HCT116 (cell line): Measurements from ENCODE around the gene DIP2B. TPM values are rescaled to one million over a fixed set of nuclear protein-coding genes. Genes with fewer than 3 reads are reported as not detected.

ENCODE experiments used
- ATAC-seq: fragments of 200-7000 bp; cut with Tn5 transposase; 2 replicates; pipeline ENCODE4 v1.9.1; 2020; ENCODE audit warnings: mild to moderate bottlenecking, moderate library complexity
- BruUV-seq: library from RNA; stranded (reverse); fragments of 400-500 nt; replicated peaks from 2 replicates; lab custom pipeline; 2021; lab: Mats Ljungman, UMichigan
- CTCF ChIA-PET: fragments of 300-600 bp; sonication (Branson Sonifier 250); formaldehyde crosslinking; loops from one replicate; lab custom pipeline; 2021; ENCODE audit warnings: antibody characterized with exemption; lab: Charles Lee
- POLR2A ChIA-PET: fragments of 300-600, 350-600 bp; sonication (Branson Sonifier 250); formaldehyde crosslinking; loops from one replicate; lab custom pipeline; 2021; ENCODE audit warnings: antibody characterized with exemption; lab: Charles Lee
- RAD21 ChIA-PET, 2 experiments: fragments of 300-600 bp; sonication (Branson Sonifier 250); formaldehyde crosslinking; loops; one replicate each; lab custom pipeline; 2023; ENCODE audit warnings: low total read pairs in 2 of 2; ENCODE audit not compliant: uncharacterized antibody in 2 of 2, unreplicated experiment in 2 of 2, low non-redundant PET in 1 of 2; lab: Charles Lee
- DNase-seq: peaks from one replicate; pipeline ENCODE4 v3.0.0-alpha.2; 2010; ENCODE audit warnings: low read depth, low spot score
- H2AFZ ChIP-seq: fragments of 200-600 bp; shearing (Covaris generic), sonication (generic); 2 replicates; pipeline ENCODE4 v1.6.1; 2017; ENCODE audit warnings: low read depth, mixed run types, mixed read lengths, antibody characterized with exemption, low read length; ENCODE audit not compliant: poor library complexity, severe bottlenecking
- H3K27ac ChIP-seq: 2 replicates; pipeline ENCODE4 v1.5.1; 2012; ENCODE audit warnings: low read depth, low read length
- H3K27me3 ChIP-seq: fragments of 200-600 bp; sonication (generic); 2 replicates; pipeline ENCODE4 v1.6.1; 2016; ENCODE audit warnings: mixed run types, low read length, mixed read lengths; ENCODE audit not compliant: insufficient read depth
- H3K36me3 ChIP-seq, 2 experiments: fragments of 200-500 bp in 1 of 2; fragments of 200-600 bp in 1 of 2; sonication (Bioruptor generic) in 1 of 2; sonication (generic) in 1 of 2; 2 replicates each; pipeline versions ENCODE4 v1.5.1 to v1.6.1; 2014 to 2016; ENCODE audit warnings: low read length in 2 of 2, inconsistent platforms in 1 of 2, mixed read lengths in 1 of 2, mixed run types in 1 of 2; ENCODE audit not compliant: insufficient read depth in 2 of 2, control insufficient read depth in 1 of 2
- H3K4me1 ChIP-seq, 2 experiments: fragments of 200-600 bp in 1 of 2; sonication (generic) in 1 of 2; 2 replicates each; pipeline versions ENCODE4 v1.5.1 to v1.6.1; 2012 to 2017; ENCODE audit warnings: low read length in 2 of 2, inconsistent platforms in 1 of 2, mild to moderate bottlenecking in 1 of 2, mixed read lengths in 1 of 2, mixed run types in 1 of 2, moderate library complexity in 1 of 2; ENCODE audit not compliant: insufficient read depth in 2 of 2, control insufficient read depth in 1 of 2
- H3K4me2 ChIP-seq: fragments of 200-600 bp; sonication (generic); 2 replicates; pipeline ENCODE4 v1.6.1; 2017; ENCODE audit warnings: mixed run types, low read length, mixed read lengths
- H3K4me3 ChIP-seq, 2 experiments: fragments of 200-600 bp in 1 of 2; sonication (generic) in 1 of 2; replicated peaks in 1 of 2; 2 replicates each; pipeline ENCODE4 v1.5.1; 2011 to 2016; ENCODE audit warnings: low read length in 2 of 2, control low read depth in 1 of 2, low read depth in 1 of 2, mild to moderate bottlenecking in 1 of 2, mixed read lengths in 1 of 2, mixed run types in 1 of 2
- H3K79me2 ChIP-seq: fragments of 200-600 bp; sonication (generic); 2 replicates; pipeline ENCODE4 v1.6.1; 2017; ENCODE audit warnings: mild to moderate bottlenecking, mixed run types, low read length, moderate library complexity, mixed read lengths; ENCODE audit not compliant: insufficient read depth
- H3K9ac ChIP-seq: fragments of 200-600 bp; sonication (generic); 2 replicates; pipeline ENCODE4 v1.6.1; 2016; ENCODE audit warnings: low read length, mixed read lengths
- H3K9me2 ChIP-seq: fragments of 200-600 bp; sonication (generic), shearing (Covaris generic); 2 replicates; pipeline ENCODE4 v1.6.1; 2017; ENCODE audit warnings: mixed run types, mild to moderate bottlenecking, moderate library complexity; ENCODE audit not compliant: insufficient read depth
- H3K9me3 ChIP-seq, 2 experiments: fragments of 200-500 bp in 1 of 2; fragments of 200-600 bp in 1 of 2; sonication (Bioruptor generic) in 1 of 2; sonication (generic) in 1 of 2; 2 replicates each; pipeline ENCODE4 v1.6.1; 2014 to 2017; ENCODE audit warnings: low read length in 2 of 2, mixed read lengths in 2 of 2, inconsistent platforms in 1 of 2, low read depth in 1 of 2, mild to moderate bottlenecking in 1 of 2, mixed run types in 1 of 2, moderate library complexity in 1 of 2; ENCODE audit not compliant: control insufficient read depth in 1 of 2, insufficient read depth in 1 of 2
- H4K20me1 ChIP-seq: fragments of 200-600 bp; sonication (generic), shearing (Covaris generic); 2 replicates; pipeline ENCODE4 v1.6.1; 2017; ENCODE audit warnings: mixed run types, mild to moderate bottlenecking, moderate library complexity; ENCODE audit not compliant: insufficient read depth
- CBX3 ChIP-seq: IDR thresholded peaks from 2 replicates; pipeline ENCODE4 v1.6.1; 2012; ENCODE audit warnings: low read depth
- EZH2 ChIP-seq: fragments of 200-600 bp; sonication (generic); IDR thresholded peaks from 2 replicates; pipeline ENCODE4 v1.6.1; 2017; ENCODE audit warnings: antibody characterized with exemption, mixed run types
- EZH2phosphoT487 ChIP-seq: fragments of 200-600 bp; IDR thresholded peaks from 2 replicates; pipeline ENCODE4 v1.6.1; 2018; ENCODE audit warnings: antibody characterized with exemption, borderline replicate concordance
- POLR2A ChIP-seq: IDR thresholded peaks from 2 replicates; pipeline ENCODE4 v1.7.0; 2011; ENCODE audit warnings: borderline replicate concordance; ENCODE audit not compliant: insufficient read depth, insufficient read length; ENCODE audit errors: extremely low read depth
- SRF ChIP-seq: IDR thresholded peaks from 2 replicates; pipeline ENCODE4 v1.6.1; 2012; ENCODE audit warnings: low read depth
- ZFX ChIP-seq: fragments of 450-650 bp; IDR thresholded peaks from 2 replicates; pipeline ENCODE4 v1.6.1; 2017
- intact Hi-C: fragments of 100-400 bp; cut with micrococcal nuclease; formaldehyde crosslinking; loops from 2 replicates; pipeline ENCODE4 v1.10.0; 2022
- total RNA-seq: library from RNA; stranded (reverse); gene quantifications from one replicate; pipeline ENCODE4 v1.2.1, GENCODE V29; 2021; ENCODE audit not compliant: unreplicated experiment
- TF ChIP-seq, protein P1 (sequence below): IDR thresholded peaks from 2 replicates; pipeline ENCODE4 v1.6.1; 2011; ENCODE audit warnings: mild to moderate bottlenecking, low read length, moderate library complexity; ENCODE audit not compliant: insufficient replicate concordance; ENCODE audit errors: extremely low read depth
- TF ChIP-seq, protein P2 (sequence below), 3 experiments: fragments of 200-600 bp in 1 of 3; sonication (generic) in 1 of 3; IDR thresholded peaks in 2 of 3; conservative IDR thresholded peaks in 1 of 3; 2 replicates each; pipeline ENCODE4 v1.5.1; 2012 to 2017; ENCODE audit warnings: low read depth in 2 of 3, low read length in 2 of 3, antibody characterized with exemption in 1 of 3, borderline replicate concordance in 1 of 3, control low read depth in 1 of 3, mild to moderate bottlenecking in 1 of 3, mixed read lengths in 1 of 3, mixed run types in 1 of 3, moderate library complexity in 1 of 3; ENCODE audit not compliant: insufficient read depth in 1 of 3
- TF ChIP-seq, protein P3 (sequence below): IDR thresholded peaks from 2 replicates; pipeline ENCODE4 v1.6.1; 2012

The DIP2B gene
- total RNA-seq, 1 experiment from 2014 or later: 32.3 TPM

DNA sequence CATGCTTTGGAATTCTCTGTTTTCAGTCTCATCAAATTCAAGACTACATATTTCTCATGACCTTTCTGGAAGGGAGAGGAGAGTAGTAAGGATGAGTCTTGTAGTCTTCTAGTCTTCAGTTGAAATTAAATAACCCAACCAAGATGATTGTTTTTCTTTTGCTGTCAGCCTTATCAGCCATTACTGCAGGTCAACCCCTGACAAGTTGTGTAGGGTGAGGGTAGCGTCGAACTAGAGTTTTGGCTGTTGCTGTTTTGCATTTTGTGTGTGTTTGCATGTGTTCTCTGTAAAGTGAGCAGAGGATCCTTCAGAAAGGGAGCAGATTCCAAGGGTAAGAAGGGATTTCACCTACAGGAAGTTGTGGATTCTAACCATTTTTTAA, 28.4 kb downstream of the DIP2B start:
- Histone ChIP-seq H2AFZ (no peak overlapping the region), H3K9me3 (no peaks in the 10 kb centered on the region), H3K9ac (peak overlapping the region; percentile 65), H4K20me1 (no peaks in the 10 kb centered on the region), H3K4me3 (peak overlapping the region in 1 of 2 experiments; percentile 36; a peak in 2 of 4 replicates), H3K4me1 (peaks cover 57 to 90% of the 10 kb centered on the region in 2 experiments), H3K79me2 (peaks cover 77% of the 10 kb centered on the region), H3K27ac (peak overlapping the region; percentile 80), H3K27me3 (no peaks in the 10 kb centered on the region), H3K9me2 (no peaks in the 10 kb centered on the region)
- intact Hi-C loops: no loop called here
- POLR2A ChIA-PET: interaction anchor here (0.6 to 1.1 kb wide), 2 partner anchors 26 to 38 kb away, joined by 3 read pairs; no protein-coding TSS in a partner anchor
- CTCF ChIA-PET: interaction anchor here (1.3 kb wide), 1 partner anchor 105 kb away, joined by 3 read pairs; no protein-coding TSS in a partner anchor
- RAD21 ChIA-PET: no interaction called here
- peak; percentile 12 for ATAC-seq
- TF ChIP-seq CBX3 (no peak), POLR2A (no peak), EZH2 (no peak), EZH2phosphoT487 (no peak)
- TF ChIP-seq, protein P1, sequence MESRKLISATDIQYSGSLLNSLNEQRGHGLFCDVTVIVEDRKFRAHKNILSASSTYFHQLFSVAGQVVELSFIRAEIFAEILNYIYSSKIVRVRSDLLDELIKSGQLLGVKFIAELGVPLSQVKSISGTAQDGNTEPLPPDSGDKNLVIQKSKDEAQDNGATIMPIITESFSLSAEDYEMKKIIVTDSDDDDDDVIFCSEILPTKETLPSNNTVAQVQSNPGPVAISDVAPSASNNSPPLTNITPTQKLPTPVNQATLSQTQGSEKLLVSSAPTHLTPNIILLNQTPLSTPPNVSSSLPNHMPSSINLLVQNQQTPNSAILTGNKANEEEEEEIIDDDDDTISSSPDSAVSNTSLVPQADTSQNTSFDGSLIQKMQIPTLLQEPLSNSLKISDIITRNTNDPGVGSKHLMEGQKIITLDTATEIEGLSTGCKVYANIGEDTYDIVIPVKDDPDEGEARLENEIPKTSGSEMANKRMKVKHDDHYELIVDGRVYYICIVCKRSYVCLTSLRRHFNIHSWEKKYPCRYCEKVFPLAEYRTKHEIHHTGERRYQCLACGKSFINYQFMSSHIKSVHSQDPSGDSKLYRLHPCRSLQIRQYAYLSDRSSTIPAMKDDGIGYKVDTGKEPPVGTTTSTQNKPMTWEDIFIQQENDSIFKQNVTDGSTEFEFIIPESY: no peak
- TF ChIP-seq, all 23 proteins: peak for 0
- DNase-seq: no peak
- TSS peak; percentile 27 for BruUV-seq
- peak overlapping the region; percentile 70 for H3K4me2 ChIP-seq
- H3K36me3 ChIP-seq: no peaks in the 10 kb centered on the region

DNA sequence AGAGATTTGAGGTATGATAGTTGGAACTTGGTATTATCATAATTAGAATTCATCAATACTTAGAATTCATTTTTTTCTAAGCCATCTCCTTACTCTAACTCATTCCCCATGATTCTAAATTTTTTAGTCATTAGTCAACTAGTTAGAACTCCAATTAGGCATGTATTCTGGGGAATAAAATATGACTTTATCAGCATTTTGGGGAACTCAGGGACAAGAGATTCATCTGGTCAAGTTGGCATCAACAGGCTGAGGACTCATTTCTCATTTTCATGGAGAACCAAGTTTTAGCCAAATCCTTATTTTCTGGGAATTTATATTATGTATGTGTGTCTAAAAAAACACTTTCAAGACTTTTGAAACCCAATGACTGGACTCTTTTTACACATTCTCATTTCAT, 29.2 kb downstream of the DIP2B start:
- Histone ChIP-seq H4K20me1 (no peaks in the 10 kb centered on the region), H3K4me1 (peaks cover 65 to 89% of the 10 kb centered on the region in 2 experiments), H3K4me3 (no peak overlapping the region), H3K79me2 (peaks cover 77% of the 10 kb centered on the region), H2AFZ (no peak overlapping the region)
- no peak for ATAC-seq
- RAD21 ChIA-PET: no interaction called here
- TF ChIP-seq POLR2A (no peak), SRF (no peak), ZFX (no peak), CBX3 (no peak)
- TF ChIP-seq, protein P2, sequence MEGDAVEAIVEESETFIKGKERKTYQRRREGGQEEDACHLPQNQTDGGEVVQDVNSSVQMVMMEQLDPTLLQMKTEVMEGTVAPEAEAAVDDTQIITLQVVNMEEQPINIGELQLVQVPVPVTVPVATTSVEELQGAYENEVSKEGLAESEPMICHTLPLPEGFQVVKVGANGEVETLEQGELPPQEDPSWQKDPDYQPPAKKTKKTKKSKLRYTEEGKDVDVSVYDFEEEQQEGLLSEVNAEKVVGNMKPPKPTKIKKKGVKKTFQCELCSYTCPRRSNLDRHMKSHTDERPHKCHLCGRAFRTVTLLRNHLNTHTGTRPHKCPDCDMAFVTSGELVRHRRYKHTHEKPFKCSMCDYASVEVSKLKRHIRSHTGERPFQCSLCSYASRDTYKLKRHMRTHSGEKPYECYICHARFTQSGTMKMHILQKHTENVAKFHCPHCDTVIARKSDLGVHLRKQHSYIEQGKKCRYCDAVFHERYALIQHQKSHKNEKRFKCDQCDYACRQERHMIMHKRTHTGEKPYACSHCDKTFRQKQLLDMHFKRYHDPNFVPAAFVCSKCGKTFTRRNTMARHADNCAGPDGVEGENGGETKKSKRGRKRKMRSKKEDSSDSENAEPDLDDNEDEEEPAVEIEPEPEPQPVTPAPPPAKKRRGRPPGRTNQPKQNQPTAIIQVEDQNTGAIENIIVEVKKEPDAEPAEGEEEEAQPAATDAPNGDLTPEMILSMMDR (IDR thresholded peaks at IDR 0.05 in 2 of 3, conservative IDR thresholded peaks at IDR 0.05 in 1 of 3; ENCODE audit: borderline replicate concordance in 1 of 3, insufficient read depth in 1 of 3, low read depth in 2 of 3, low read length in 2 of 3): no peak
- TF ChIP-seq, protein P1: no peak
- TF ChIP-seq, protein P3, sequence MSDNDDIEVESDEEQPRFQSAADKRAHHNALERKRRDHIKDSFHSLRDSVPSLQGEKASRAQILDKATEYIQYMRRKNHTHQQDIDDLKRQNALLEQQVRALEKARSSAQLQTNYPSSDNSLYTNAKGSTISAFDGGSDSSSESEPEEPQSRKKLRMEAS: no peak
- TF ChIP-seq, all 23 proteins: peak for 0
- peak overlapping the region; percentile 65; the same call in 1 of the 2 replicates for H3K9ac ChIP-seq
- H3K27me3 ChIP-seq: no peaks in the 10 kb centered on the region
- no peaks in the 10 kb centered on the region for H3K9me3 ChIP-seq
- CTCF ChIA-PET: no interaction called here
- intact Hi-C loops: no loop called here
- no peaks in the 10 kb centered on the region for H3K36me3 ChIP-seq
- no peak for DNase-seq
- no peaks in the 10 kb centered on the region for H3K9me2 ChIP-seq
- peak overlapping the region; percentile 70 for H3K4me2 ChIP-seq
- peak overlapping the region; percentile 80 for H3K27ac ChIP-seq
- POLR2A ChIA-PET: no interaction called here
- no TSS peak for BruUV-seq
